Measurements from ENCODE around the gene RBM18.

DNA sequence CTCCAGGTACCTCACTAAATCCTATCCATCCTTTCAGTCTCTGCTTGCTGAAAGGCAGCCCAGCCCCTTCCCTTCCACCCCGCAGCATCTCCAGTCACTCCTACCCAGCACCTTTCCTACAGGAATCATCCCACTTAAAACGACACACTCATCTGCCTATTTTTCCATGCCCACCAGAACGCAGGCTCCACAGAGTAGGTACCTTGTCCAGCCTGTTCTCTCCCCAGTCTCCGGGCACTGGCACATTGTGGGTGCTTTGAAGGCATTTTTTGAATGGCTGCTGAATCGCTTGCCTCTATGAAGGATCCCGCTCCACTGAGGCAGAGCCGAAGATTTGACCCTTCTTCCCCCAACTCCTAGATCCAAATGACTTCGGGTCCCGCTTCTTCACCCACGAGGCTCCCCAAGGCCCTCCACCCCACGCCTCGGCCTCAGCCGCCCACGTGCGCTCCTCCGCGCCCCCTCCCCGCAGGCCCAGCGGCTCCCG is 51.5 kb downstream of the RBM18 start:
- TF ChIP-seq, protein P1, sequence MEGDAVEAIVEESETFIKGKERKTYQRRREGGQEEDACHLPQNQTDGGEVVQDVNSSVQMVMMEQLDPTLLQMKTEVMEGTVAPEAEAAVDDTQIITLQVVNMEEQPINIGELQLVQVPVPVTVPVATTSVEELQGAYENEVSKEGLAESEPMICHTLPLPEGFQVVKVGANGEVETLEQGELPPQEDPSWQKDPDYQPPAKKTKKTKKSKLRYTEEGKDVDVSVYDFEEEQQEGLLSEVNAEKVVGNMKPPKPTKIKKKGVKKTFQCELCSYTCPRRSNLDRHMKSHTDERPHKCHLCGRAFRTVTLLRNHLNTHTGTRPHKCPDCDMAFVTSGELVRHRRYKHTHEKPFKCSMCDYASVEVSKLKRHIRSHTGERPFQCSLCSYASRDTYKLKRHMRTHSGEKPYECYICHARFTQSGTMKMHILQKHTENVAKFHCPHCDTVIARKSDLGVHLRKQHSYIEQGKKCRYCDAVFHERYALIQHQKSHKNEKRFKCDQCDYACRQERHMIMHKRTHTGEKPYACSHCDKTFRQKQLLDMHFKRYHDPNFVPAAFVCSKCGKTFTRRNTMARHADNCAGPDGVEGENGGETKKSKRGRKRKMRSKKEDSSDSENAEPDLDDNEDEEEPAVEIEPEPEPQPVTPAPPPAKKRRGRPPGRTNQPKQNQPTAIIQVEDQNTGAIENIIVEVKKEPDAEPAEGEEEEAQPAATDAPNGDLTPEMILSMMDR (IDR thresholded peaks at IDR 0.05), result no peak
- TF ChIP-seq POLR2A (IDR thresholded peaks at IDR 0.05), result no peak

All from testis (tissue), 2 donors.